WTC11 (cell line): ENCODE measurements around the gene PREX1. TPM values are rescaled to one million over a fixed set of nuclear protein-coding genes. Genes with fewer than 3 reads are reported as not detected.

Source experiments
- ATAC-seq: fragments of 200-7000 bp; cut with Tn5 transposase; 2 replicates; pipeline ENCODE4 v1.10.0; 2021; ENCODE audit warnings: mild to moderate bottlenecking, moderate library complexity
- CTCF ChIA-PET: fragments of 300-600 bp; sonication (Branson Sonifier 250); formaldehyde crosslinking; loops from one replicate; lab custom pipeline; 2021; ENCODE audit warnings: antibody characterized with exemption; lab: Charles Lee
- POLR2A ChIA-PET: fragments of 350-600 bp; sonication (Branson Sonifier 250); formaldehyde crosslinking; loops from one replicate; lab custom pipeline; 2021; ENCODE audit warnings: antibody characterized with exemption; lab: Charles Lee
- DNase-seq: peaks from one replicate; pipeline ENCODE4 v3.0.0; 2021; ENCODE audit warnings: low spot score
- H3K27ac Mint-ChIP-seq: 2 replicates; pipeline ENCODE4 v1.8.0; 2021; ENCODE audit warnings: mixed read lengths
- H3K27me3 Mint-ChIP-seq: 2 replicates; pipeline ENCODE4 v1.8.0; 2021; ENCODE audit warnings: low read depth, mild to moderate bottlenecking, moderate library complexity, mixed read lengths
- H3K36me3 Mint-ChIP-seq: 2 replicates; pipeline ENCODE4 v1.8.0; 2021; ENCODE audit warnings: mixed read lengths
- H3K4me1 Mint-ChIP-seq: 2 replicates; pipeline ENCODE4 v1.8.0; 2022; ENCODE audit warnings: mixed read lengths
- H3K4me3 Mint-ChIP-seq: 2 replicates; pipeline ENCODE4 v1.8.0; 2021; ENCODE audit warnings: mild to moderate bottlenecking, moderate library complexity, mixed read lengths
- H3K9me3 Mint-ChIP-seq: 2 replicates; pipeline ENCODE4 v1.8.0; 2021; ENCODE audit warnings: mixed read lengths
- CBFB ChIP-seq: sonication (generic); formaldehyde crosslinking; IDR thresholded peaks from 2 replicates; pipeline ENCODE4 v1.8.1; 2022; ENCODE audit warnings: mild to moderate bottlenecking, low read depth, missing genetic modification reagents
- ETV6 ChIP-seq: sonication (generic); formaldehyde crosslinking; IDR thresholded peaks from 2 replicates; pipeline ENCODE4 v1.8.1; 2022; ENCODE audit warnings: mild to moderate bottlenecking, missing genetic modification reagents
- HMGA2 ChIP-seq: fragments of 250-450 bp; sonication (Bioruptor Pico); IDR thresholded peaks from 2 replicates; pipeline ENCODE4 v1.4.0; 2021; ENCODE audit warnings: mild to moderate bottlenecking, moderate library complexity
- JUN ChIP-seq: sonication (generic); formaldehyde crosslinking; IDR thresholded peaks from 2 replicates; pipeline ENCODE4 v1.8.0; 2023; ENCODE audit warnings: mild to moderate bottlenecking, missing genetic modification reagents
- KAT7 ChIP-seq: sonication (generic); formaldehyde crosslinking; IDR thresholded peaks from 2 replicates; pipeline ENCODE4 v1.8.1; 2023; ENCODE audit warnings: missing genetic modification reagents, mild to moderate bottlenecking, borderline replicate concordance
- NR1H2 ChIP-seq: sonication (generic); formaldehyde crosslinking; IDR thresholded peaks from 2 replicates; pipeline ENCODE4 v1.9.0; 2021; ENCODE audit warnings: mild to moderate bottlenecking, moderate library complexity, missing genetic modification reagents
- TP53 ChIP-seq: sonication (generic); formaldehyde crosslinking; IDR thresholded peaks from 2 replicates; pipeline ENCODE4 v1.8.1; 2023; ENCODE audit warnings: mild to moderate bottlenecking, missing genetic modification reagents
- ZNF138 ChIP-seq: sonication (generic); formaldehyde crosslinking; conservative IDR thresholded peaks from 2 replicates; pipeline ENCODE4 v1.8.1; 2022; ENCODE audit warnings: mild to moderate bottlenecking, moderate library complexity, missing genetic modification reagents
- total RNA-seq: library from RNA; stranded (reverse); gene quantifications from 3 replicates; pipeline ENCODE4 v1.2.3, GENCODE V29; 2021
- TF ChIP-seq, protein P1 (sequence below): sonication (generic); formaldehyde crosslinking; IDR thresholded peaks from 2 replicates; pipeline ENCODE4 v1.8.1; 2023; ENCODE audit warnings: mild to moderate bottlenecking, missing genetic modification reagents, moderate library complexity
- TF ChIP-seq, protein P2 (sequence below): sonication (generic); formaldehyde crosslinking; IDR thresholded peaks from 2 replicates; pipeline ENCODE4 v1.8.0; 2023; ENCODE audit warnings: missing genetic modification reagents, mild to moderate bottlenecking, borderline replicate concordance
- TF ChIP-seq, protein P3 (sequence below): sonication (generic); formaldehyde crosslinking; IDR thresholded peaks from 2 replicates; pipeline ENCODE4 v1.8.1; 2022; ENCODE audit warnings: mild to moderate bottlenecking, moderate library complexity, missing genetic modification reagents
- TF ChIP-seq, protein P4 (sequence below): sonication (generic); formaldehyde crosslinking; IDR thresholded peaks from 2 replicates; pipeline ENCODE4 v1.8.1; 2022; ENCODE audit warnings: low read depth, missing genetic modification reagents, borderline replicate concordance
- TF ChIP-seq, protein P5 (sequence below): fragments of 250-450 bp; sonication (Bioruptor Pico); IDR thresholded peaks from 2 replicates; pipeline ENCODE4 v1.9.0; 2021; ENCODE audit warnings: moderate library complexity, mild to moderate bottlenecking, inconsistent platforms, borderline replicate concordance
- TF ChIP-seq, protein P6 (sequence below): fragments of 250-450 bp; sonication (Bioruptor Pico); conservative IDR thresholded peaks from 2 replicates; pipeline ENCODE4 v1.9.0; 2021; ENCODE audit warnings: mild to moderate bottlenecking
- TF ChIP-seq, protein P7 (sequence below): sonication (generic); formaldehyde crosslinking; IDR thresholded peaks from 2 replicates; pipeline ENCODE4 v1.8.0; 2023; ENCODE audit warnings: missing genetic modification reagents
- TF ChIP-seq, protein P8 (sequence below): fragments of 250-450 bp; sonication (Bioruptor Pico); IDR thresholded peaks from 2 replicates; pipeline ENCODE4 v1.9.0; 2021; ENCODE audit warnings: mild to moderate bottlenecking
- TF ChIP-seq, protein P9 (sequence below): fragments of 250-450 bp; sonication (Bioruptor Pico); IDR thresholded peaks from 2 replicates; pipeline ENCODE4 v1.8.0; 2021; ENCODE audit warnings: mild to moderate bottlenecking

PREX1 gene
- total RNA-seq, 1 experiment from 2014 or later: 17.3 TPM

DNA sequence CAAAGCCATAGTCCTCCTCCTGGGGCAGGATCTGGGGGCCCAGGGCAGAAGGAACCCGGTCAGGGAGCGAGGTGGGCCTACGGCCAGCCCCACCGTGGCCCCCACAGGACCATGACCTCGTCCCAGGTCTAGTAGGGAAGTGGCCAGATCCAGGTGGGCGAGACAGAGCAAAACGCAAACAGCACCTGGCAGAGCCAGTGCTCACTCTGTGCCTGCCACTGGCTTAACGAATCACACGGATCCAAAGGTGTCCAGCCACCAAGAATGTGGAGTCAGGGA lies 169.7 kb downstream of the PREX1 start:
- POLR2A ChIA-PET: interaction anchor here (1.0 kb wide), 2 partner anchors 41 to 389 kb away, joined by 3 to 4 read pairs; no protein-coding TSS in a partner anchor

More for the DNA sequence above, 169.7 kb downstream of the PREX1 start:
- peaks cover 12% of the 10 kb centered on the region for H3K9me3 Mint-ChIP-seq
- H3K27ac Mint-ChIP-seq: no peak overlapping the region
- TF ChIP-seq KAT7: no peak
- TF ChIP-seq TP53 (CRISPR knock-in tag): no peak
- TF ChIP-seq, protein P1, sequence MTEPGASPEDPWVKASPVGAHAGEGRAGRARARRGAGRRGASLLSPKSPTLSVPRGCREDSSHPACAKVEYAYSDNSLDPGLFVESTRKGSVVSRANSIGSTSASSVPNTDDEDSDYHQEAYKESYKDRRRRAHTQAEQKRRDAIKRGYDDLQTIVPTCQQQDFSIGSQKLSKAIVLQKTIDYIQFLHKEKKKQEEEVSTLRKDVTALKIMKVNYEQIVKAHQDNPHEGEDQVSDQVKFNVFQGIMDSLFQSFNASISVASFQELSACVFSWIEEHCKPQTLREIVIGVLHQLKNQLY (CRISPR knock-in tag): no peak
- TF ChIP-seq, protein P2, sequence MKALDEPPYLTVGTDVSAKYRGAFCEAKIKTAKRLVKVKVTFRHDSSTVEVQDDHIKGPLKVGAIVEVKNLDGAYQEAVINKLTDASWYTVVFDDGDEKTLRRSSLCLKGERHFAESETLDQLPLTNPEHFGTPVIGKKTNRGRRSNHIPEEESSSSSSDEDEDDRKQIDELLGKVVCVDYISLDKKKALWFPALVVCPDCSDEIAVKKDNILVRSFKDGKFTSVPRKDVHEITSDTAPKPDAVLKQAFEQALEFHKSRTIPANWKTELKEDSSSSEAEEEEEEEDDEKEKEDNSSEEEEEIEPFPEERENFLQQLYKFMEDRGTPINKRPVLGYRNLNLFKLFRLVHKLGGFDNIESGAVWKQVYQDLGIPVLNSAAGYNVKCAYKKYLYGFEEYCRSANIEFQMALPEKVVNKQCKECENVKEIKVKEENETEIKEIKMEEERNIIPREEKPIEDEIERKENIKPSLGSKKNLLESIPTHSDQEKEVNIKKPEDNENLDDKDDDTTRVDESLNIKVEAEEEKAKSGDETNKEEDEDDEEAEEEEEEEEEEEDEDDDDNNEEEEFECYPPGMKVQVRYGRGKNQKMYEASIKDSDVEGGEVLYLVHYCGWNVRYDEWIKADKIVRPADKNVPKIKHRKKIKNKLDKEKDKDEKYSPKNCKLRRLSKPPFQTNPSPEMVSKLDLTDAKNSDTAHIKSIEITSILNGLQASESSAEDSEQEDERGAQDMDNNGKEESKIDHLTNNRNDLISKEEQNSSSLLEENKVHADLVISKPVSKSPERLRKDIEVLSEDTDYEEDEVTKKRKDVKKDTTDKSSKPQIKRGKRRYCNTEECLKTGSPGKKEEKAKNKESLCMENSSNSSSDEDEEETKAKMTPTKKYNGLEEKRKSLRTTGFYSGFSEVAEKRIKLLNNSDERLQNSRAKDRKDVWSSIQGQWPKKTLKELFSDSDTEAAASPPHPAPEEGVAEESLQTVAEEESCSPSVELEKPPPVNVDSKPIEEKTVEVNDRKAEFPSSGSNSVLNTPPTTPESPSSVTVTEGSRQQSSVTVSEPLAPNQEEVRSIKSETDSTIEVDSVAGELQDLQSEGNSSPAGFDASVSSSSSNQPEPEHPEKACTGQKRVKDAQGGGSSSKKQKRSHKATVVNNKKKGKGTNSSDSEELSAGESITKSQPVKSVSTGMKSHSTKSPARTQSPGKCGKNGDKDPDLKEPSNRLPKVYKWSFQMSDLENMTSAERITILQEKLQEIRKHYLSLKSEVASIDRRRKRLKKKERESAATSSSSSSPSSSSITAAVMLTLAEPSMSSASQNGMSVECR (CRISPR knock-in tag): no peak
- TF ChIP-seq, protein P3, sequence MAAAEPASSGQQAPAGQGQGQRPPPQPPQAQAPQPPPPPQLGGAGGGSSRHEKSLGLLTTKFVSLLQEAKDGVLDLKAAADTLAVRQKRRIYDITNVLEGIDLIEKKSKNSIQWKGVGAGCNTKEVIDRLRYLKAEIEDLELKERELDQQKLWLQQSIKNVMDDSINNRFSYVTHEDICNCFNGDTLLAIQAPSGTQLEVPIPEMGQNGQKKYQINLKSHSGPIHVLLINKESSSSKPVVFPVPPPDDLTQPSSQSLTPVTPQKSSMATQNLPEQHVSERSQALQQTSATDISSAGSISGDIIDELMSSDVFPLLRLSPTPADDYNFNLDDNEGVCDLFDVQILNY: no peak
- TF ChIP-seq, protein P4, sequence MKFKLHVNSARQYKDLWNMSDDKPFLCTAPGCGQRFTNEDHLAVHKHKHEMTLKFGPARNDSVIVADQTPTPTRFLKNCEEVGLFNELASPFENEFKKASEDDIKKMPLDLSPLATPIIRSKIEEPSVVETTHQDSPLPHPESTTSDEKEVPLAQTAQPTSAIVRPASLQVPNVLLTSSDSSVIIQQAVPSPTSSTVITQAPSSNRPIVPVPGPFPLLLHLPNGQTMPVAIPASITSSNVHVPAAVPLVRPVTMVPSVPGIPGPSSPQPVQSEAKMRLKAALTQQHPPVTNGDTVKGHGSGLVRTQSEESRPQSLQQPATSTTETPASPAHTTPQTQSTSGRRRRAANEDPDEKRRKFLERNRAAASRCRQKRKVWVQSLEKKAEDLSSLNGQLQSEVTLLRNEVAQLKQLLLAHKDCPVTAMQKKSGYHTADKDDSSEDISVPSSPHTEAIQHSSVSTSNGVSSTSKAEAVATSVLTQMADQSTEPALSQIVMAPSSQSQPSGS: no peak
- TF ChIP-seq, protein P5, sequence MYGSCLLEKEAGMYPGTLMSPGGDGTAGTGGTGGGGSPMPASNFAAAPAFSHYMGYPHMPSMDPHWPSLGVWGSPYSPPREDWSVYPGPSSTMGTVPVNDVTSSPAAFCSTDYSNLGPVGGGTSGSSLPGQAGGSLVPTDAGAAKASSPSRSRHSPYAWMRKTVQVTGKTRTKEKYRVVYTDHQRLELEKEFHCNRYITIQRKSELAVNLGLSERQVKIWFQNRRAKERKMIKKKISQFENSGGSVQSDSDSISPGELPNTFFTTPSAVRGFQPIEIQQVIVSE (CRISPR knock-in tag): no peak
- no peak for TF ChIP-seq JUN (CRISPR knock-in tag)
- TF ChIP-seq NR1H2 (CRISPR knock-in tag): no peak
- TF ChIP-seq, protein P6, sequence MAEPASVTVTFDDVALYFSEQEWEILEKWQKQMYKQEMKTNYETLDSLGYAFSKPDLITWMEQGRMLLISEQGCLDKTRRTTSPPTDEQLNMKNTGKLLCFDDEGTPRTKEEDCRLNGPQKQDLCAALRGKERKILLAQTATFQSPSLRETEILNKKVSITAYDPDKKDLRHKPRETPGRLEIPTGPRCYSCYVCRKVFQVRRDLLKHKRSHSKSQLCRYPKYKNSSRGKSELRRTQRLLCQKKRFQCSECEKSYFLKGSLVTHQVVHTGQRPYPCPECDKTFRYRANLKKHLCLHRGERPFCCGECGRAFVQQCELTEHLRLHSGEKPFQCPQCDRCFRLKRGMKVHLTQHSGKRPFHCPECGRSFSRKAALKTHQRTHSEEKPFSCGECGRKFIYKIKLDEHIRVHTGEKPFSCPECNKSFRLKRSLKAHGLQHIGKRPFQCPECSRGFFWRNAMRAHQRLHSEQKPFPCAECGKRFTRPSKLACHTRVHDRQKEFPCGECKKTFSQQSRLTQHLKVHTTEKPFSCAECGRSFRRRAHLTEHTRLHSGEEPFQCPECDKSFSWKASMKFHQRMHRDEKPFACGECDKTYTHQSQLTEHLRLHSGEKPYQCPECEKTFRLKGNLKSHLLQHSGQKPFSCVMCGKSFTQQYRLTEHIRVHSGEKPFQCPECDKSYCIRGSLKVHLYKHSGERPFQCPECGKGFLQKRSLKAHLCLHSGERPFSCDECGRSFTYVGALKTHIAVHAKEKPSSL (CRISPR knock-in tag): no peak
- TF ChIP-seq HMGA2 (CRISPR knock-in tag): no peak
- TF ChIP-seq, protein P7, sequence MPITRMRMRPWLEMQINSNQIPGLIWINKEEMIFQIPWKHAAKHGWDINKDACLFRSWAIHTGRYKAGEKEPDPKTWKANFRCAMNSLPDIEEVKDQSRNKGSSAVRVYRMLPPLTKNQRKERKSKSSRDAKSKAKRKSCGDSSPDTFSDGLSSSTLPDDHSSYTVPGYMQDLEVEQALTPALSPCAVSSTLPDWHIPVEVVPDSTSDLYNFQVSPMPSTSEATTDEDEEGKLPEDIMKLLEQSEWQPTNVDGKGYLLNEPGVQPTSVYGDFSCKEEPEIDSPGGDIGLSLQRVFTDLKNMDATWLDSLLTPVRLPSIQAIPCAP (CRISPR knock-in tag): no peak
- no peak for TF ChIP-seq CBFB (CRISPR knock-in tag)
- TF ChIP-seq, protein P8, sequence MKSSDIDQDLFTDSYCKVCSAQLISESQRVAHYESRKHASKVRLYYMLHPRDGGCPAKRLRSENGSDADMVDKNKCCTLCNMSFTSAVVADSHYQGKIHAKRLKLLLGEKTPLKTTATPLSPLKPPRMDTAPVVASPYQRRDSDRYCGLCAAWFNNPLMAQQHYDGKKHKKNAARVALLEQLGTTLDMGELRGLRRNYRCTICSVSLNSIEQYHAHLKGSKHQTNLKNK (CRISPR knock-in tag): no peak
- TF ChIP-seq ETV6: no peak
- TF ChIP-seq ZNF138 (CRISPR knock-in tag): no peak
- TF ChIP-seq, protein P9, sequence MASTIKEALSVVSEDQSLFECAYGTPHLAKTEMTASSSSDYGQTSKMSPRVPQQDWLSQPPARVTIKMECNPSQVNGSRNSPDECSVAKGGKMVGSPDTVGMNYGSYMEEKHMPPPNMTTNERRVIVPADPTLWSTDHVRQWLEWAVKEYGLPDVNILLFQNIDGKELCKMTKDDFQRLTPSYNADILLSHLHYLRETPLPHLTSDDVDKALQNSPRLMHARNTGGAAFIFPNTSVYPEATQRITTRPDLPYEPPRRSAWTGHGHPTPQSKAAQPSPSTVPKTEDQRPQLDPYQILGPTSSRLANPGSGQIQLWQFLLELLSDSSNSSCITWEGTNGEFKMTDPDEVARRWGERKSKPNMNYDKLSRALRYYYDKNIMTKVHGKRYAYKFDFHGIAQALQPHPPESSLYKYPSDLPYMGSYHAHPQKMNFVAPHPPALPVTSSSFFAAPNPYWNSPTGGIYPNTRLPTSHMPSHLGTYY: no peak
- H3K4me3 Mint-ChIP-seq: no peak overlapping the region
- 0 out of 2 replicates have a peak, but pooled peaks cover 4% of the 10 kb centered on the region for H3K4me1 Mint-ChIP-seq
- DNase-seq (no peak), ATAC-seq (no peak)
- no peaks in the 10 kb centered on the region for H3K27me3 Mint-ChIP-seq
- CTCF ChIA-PET: interaction anchor here (0.7 to 5.4 kb wide), 79 partner anchors 9 to 763 kb away, joined by 3 to 153 read pairs (median 6); partner anchors contain the start of genes ARFGEF2 and PREX1
- H3K36me3 Mint-ChIP-seq: peaks cover 10% of the 10 kb centered on the region
